Myocyte (in vitro differentiated cells): ENCODE results near the gene CRABP2. TPM values are rescaled to one million over a fixed set of nuclear protein-coding genes. Genes with fewer than 3 reads are reported as not detected.

Source experiments
- DNase-seq: peaks from one replicate; pipeline ENCODE4 v3.0.0-alpha.2; 2012; ENCODE audit warnings: low read depth
- total RNA-seq: library from RNA; depleted of rRNA; stranded (reverse); fragments of >200 nt; gene quantifications from 2 replicates; pipeline ENCODE4 v1.2.3, GENCODE V29; 2014

CRABP2 gene
- total RNA-seq, 1 donor from 2014 or later: 5.3 TPM

DNA sequence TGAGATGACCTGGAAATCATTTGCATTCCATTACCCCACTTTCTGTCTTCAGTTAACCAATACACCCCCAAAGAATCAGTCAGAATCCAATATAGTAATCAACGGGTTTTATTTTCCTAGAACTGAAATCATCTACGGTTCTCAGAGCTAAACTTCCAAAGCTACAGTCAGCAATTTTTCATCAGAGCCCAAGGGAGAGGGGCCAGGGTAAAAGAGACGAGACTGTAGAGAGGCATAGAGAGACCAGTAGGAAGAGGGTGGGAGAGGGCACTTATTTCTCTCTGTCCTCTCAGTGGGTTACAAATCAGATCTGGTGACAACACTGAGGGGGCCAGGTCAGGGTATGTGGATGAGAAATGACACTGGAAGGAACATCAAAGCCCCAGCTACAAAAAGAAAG is 36.6 kb upstream of the CRABP2 start:
- no peak for DNase-seq

DNA sequence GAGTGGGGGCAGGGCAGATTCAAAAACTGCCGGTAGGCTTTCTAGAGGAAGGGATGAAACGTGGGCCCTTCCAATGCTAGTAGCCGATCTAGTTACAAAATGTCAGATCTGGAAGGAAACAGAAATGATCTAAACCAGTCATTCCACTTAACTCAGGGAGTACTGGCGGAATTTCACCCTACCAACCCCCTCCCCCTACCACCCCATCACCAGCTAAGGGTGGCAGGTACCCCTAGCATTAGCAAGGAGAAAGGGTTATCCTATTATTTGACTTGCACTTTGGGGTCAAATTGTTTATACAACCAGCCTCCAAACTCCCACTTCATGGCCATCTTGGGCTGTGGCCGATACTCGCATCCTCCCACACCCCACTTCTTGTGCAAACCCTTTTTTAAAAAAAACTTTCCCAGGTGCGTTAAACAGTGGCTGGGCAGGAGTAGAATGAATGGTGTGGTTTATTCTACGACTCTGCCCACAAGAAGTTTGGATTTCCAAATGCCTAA is 36.1 kb upstream of the CRABP2 start:
- no peak for DNase-seq

- DNase-seq: peak; percentile 100
Measured at GRCh38 chr1:156740741-156741480, 35.5 kb upstream of the CRABP2 start, which contains the start of gene MRPL24. MRPL24 (minus strand) TSS chr1:156741088; CDS start chr1:156738704, 2,384 bp downstream.

DNA sequence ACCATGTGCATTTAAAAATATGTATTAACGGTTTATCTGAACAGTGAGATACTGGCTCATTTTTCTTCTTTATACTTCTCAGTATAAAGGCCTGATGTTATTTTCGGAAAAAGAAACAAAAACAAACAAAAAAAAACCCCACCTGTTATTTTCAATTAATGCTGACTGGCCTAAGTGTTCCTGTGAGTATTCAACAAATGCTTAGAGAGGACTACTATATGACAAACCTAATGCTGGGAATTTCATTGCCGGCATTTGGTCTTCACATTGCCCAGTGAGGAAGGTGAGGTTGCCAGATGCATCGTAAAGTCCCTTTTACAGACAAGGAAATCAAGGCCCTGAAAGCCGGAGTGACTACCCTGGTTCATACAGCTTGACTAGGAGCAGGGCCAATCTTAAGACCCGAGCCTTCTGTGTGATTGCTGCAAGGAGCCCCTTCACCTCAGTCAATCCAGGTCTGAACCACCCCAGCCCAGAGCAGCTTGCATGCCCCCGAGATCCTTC is 34.9 kb upstream of the CRABP2 start:
- DNase-seq: no peak

DNA sequence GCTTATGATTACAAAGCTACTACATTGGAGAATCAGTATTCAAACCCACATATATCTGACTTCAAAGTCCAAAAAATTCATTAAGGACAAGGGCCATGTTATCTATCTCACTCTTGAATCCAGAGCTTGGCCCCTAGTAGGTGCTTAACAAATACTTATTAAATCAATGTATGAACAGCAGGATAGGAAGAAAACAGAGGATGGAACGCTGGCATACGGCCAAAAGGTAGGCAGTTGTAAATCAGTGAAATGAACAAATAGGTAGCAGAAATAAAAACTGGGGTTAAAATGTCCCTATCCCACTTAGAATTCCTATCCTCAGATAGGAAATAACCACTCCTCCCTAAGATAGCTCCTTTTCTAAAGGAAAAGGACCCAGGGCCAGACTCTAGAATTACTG is 33.5 kb upstream of the CRABP2 start:
- no peak for DNase-seq

DNA sequence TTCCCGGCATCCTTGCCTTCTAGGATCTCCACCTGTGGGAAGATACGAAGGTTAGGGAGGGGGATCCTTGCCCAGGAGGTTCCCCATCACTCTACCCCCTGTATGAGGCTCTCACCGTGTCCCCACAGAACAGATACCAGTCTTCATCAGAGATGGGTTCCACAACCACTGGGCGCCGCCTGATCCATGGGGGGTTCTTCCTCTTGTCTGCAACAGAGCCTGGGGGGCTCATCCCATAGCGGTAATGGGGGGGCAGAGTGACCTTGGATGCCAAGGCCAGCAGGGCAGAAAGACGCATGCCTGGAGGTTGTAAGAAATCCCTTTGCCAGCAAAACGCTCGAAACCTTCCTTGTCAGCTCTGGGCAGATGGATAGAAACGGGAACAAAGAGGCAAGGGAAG is 33.0 kb upstream of the CRABP2 start:
- no peak for DNase-seq

DNA sequence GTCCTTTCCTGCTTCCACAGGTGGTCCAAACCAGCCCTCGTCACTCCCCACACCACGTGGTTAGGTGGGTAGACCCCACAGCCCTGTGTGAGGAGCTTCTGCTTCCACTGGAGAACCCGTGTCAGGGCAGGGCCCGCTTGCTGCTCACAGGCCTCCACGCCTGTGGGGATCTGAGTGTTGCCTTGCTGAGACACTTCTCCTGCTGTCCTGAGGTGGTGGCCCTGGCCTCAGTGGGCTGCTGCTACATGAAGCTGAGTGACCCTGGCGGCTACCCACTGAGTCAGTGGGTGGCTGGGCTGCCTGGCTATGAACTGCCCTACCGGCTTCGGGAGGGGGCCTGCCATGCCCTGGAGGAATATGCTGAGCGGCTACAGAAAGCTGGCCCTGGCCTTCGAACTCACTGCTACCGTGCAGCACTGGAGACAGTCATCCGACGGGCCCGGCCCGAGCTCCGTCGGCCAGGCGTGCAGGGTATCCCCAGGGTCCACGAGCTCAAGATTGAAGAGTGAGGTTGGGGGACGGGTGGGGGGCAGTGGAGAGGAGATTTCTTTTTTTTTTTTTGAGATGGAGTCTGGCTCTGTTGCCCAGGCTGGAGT is 28.7 kb upstream of the CRABP2 start:
- no peak for DNase-seq

DNA sequence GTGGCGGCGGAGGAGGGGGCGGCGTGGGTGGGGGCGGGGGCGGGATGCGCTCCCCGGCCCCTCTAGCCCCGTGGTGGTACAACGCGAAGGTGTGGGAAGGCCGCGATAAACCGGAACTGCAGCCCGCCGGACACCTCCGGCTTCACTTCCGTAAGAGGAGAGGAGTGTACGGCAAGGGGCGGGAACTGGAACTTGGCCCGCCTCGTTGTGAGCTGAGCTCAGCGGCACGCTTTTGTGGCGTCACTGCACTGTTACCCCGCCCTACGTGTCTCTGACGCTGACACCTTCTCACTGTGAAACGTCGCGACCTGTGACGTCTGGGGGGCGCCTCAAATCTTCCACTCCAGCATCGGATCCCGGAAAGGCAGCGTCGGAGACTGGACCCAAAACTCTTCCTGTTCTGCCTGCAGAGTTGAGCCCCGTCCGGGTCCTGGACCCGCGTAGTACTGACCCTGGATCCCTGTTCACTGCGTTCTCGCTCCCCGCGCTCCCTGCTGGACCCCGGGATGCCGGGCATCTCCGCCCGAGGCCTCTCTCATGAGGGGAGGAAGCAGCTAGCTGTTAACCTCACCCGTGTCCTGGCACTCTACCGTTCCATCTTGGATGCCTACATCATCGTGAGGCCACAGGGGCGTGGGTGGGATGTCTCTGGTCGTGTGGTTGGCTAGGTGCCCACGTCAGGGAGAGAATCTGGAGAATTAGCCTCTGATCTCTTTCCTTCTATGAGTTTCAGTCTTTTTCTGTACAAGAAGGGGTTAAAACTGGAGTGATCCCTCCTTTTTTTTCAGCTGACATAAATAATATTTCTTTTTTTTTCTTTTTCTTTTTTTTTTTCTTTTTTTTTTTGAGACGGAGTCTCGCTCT is 23.4 kb upstream of the CRABP2 start, which contains the start of gene ISG20L2:
ISG20L2 (minus strand) TSS at position 168 of the 864 bp plus-strand sequence. CDS start 1,114 bp downstream, outside the sequence.
- DNase-seq: peak; percentile 97

GRCh38 chr1:156727926-156728598 is 22.7 kb upstream of the CRABP2 start, which contains the start of gene METTL25B:
METTL25B (plus strand) TSS chr1:156728469; CDS start chr1:156729105, 636 bp downstream.
- peak; percentile 78 for DNase-seq

- DNase-seq: no peak
Measured at GRCh38 chr1:156727492-156727891, 22.1 kb upstream of the CRABP2 start.

DNA sequence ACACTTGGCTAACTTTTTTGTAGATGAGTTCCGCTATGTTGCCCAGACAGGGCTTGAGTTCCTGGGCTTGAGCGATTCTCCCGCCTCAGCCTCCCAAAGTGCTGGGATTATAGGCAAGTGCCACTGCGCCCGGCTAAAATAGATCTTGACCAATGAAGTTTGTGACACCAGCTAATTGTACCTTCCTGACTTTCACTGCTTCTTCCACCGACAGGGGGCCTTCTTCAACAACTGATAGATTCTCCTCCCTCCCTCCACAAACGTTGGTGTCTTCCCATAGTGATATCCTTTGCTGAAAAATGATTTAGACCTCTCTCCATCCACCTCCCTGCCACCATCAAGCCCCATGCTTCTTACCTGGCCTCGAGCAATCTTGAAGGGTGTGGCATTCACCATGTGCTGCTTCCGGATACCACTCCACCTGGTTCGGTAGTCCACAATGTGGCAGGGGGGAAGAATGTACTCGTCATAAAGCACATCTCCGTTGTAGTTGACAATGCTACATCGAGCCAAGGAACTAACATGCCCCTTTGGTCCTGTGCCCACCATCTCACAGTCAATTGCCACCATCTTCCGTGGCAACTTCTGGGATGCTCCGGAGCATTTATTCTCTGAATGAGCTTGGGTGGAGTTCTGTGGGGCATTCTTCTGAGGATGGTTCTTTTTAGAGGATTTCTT is 21.3 kb upstream of the CRABP2 start:
- DNase-seq: peak; percentile 76

DNA sequence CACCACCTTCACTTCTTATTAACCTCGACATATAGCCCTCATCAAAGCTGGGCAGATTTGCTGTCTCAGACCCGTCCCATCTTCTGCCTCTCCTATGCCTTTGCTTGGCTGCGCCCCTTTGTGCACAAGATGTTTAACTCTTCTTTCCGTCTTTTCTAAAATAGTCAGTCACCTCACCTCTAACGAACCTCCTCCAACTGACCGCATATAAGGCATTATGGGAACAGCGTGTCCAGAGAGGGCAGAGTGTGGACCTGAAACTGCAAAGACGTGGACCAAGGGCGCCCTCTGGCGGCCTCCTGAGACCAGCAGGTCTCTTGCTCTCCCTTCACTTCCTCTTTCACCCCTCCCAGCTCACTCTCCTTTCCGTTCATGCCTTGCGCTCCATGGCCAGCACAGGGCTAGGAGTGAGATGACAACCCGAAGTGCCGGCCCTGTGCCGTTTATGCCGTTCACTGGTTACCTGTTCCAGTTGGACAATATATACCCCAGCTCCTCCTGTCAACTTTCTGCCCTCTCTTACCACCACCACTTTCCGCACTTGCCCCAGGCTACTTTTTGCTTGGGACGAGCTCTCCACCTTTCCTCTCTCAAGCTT is 20.4 kb upstream of the CRABP2 start:
- DNase-seq: peak; percentile 90

GRCh38 chr1:156721535-156721934 is 16.2 kb upstream of the CRABP2 start:
- no peak for DNase-seq

DNA sequence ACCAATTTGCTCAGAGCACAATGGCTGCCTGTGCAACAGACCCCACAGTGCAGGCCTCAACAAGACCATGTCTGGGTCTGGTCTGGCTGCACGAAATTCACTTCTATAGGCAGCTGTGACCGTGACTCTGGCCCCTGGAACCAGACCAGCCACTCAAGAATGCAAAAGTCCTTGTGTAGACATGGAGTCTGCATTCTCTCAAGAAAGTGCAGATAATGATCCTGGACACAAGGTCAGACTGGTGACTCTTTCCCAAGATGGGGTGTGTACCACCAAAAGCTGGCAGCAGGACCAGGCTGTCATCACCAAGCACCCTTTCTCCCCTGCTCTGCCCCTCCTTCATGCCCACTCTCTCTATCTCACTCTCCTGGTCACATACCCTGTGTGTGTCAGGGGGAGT is 15.7 kb upstream of the CRABP2 start:
- no peak for DNase-seq

GRCh38 chr1:156717351-156717750 is 12.0 kb upstream of the CRABP2 start:
- DNase-seq: peak; percentile 53

GRCh38 chr1:156714830-156715229 is 9.4 kb upstream of the CRABP2 start:
- DNase-seq: no peak

DNA sequence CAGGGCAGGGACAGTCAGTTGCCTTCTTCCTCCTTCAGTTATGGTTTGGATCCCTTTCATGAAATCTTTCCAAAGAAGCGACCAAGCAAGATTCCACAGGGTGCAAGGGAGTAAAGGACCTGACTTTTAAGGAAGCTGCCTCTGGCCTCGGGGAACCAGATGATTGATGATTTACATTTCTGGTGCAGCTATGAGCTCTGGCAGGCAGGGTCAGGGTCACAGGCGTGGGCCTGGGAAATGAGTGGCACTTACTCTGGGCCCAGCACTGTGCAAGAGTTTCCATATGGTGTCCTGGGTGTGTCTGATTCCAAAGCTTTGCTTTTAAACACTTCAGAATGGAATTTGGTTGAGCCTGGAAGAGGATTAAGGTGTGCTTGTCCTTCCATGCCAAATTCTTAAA is 7.2 kb upstream of the CRABP2 start:
- no peak for DNase-seq

DNA sequence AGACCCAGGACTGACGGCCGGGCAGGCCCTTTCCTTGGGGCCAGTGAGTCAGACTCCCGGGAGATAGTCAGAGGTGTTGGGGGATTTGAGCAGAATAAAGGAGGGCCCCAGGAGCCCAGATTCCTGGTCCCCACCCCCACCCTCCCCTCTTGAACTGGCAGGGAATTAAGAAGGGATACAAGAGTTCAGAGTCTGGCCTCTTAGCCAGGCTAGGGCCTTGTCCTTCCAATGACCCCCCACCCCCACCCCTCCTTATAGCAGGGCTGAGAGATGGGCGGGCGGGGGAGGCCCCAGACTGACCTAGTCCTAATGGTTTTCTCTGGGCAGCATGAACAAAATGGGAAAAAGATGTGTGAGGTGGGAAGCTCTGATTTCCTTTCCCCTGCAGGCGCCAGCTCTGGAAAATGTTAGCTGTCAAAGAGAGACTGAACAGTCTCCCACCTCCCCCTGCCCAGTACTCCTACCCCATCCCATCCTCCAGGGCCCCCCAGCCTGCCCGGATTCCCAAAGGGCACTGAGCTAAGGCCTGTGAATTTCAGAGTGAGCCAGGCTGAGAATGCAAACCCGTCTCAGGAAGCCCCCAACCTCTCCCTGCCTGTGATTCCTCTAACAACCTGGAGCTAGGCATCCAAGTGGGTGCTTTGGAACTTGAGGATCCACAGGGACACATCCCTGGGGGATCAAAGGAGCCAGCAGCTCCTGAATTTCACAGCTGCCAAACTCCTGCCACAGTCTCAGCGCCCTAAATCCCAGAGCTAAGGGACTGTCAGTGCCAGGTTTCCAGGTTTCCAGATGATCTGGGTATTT is 5.8 kb upstream of the CRABP2 start:
- DNase-seq: no peak
